Measurements from ENCODE around the gene GAPVD1. TPM values are rescaled to one million over a fixed set of nuclear protein-coding genes. Genes with fewer than 3 reads are reported as not detected.

Gene GAPVD1
- total RNA-seq, 1 experiment from 2014 or later, result 39.5 TPM

GRCh38 chr9:125330587-125330986 lies 69.0 kb downstream of the GAPVD1 start:
- Histone ChIP-seq H3K18ac (ENCODE audit: insufficient read length, low read depth, low read length) (no peak overlapping the region), H2AK5ac (ENCODE audit: insufficient read length, low read length) (no peak overlapping the region), H2BK5ac (ENCODE audit: insufficient read length, low read length) (no peak overlapping the region), H2BK12ac (ENCODE audit: insufficient read length, low read depth, low read length) (no peak overlapping the region), H4K8ac (replicated peaks; ENCODE audit: insufficient read length, low read depth, low read length) (no peak overlapping the region), H3K27me3 (ENCODE audit: insufficient read depth, low read length) (no peaks in the 10 kb centered on the region), H2BK120ac (ENCODE audit: low read depth, low read length, poor library complexity, severe bottlenecking) (no peak overlapping the region), H3K79me2 (ENCODE audit: insufficient read depth, low read length) (no peaks in the 10 kb centered on the region), H3K56ac (ENCODE audit: insufficient read length, low read depth, low read length) (no peak overlapping the region), H2AFZ (ENCODE audit: low read length) (no peak overlapping the region), H3K14ac (ENCODE audit: insufficient read depth, low read length) (no peak overlapping the region), H3K27ac (ENCODE audit: insufficient read length, low read depth, low read length) (no peak overlapping the region), H3K79me1 (ENCODE audit: insufficient read depth, low read depth, low read length, poor library complexity, severe bottlenecking) (no peaks in the 10 kb centered on the region), H4K91ac (ENCODE audit: insufficient read length, low read depth, low read length) (no peak overlapping the region), H3K4me2 (ENCODE audit: insufficient read depth, insufficient read length, low read length) (no peak overlapping the region), H3K9me3 (ENCODE audit: control insufficient read depth, low read depth, low read length) (no peaks in the 10 kb centered on the region), H2BK15ac (ENCODE audit: low read depth, low read length) (no peak overlapping the region), H3K23me2 (ENCODE audit: insufficient read length, low read depth, low read length, poor library complexity, severe bottlenecking) (no peaks in the 10 kb centered on the region), H3K23ac (ENCODE audit: insufficient read length, low read depth, low read length) (no peak overlapping the region), H4K20me1 (ENCODE audit: control insufficient read depth, insufficient read depth, insufficient read length) (no peaks in the 10 kb centered on the region), H2BK20ac (ENCODE audit: low read depth, low read length, poor library complexity, severe bottlenecking) (no peak overlapping the region), H3K4ac (ENCODE audit: low read depth, low read length) (no peak overlapping the region), H3T11ph (ENCODE audit: low read length) (no peak overlapping the region), H3K9ac (ENCODE audit: extremely low read depth, insufficient read length, low read length) (no peak overlapping the region), H4K5ac (ENCODE audit: insufficient read length, low read depth, low read length) (no peak overlapping the region), H3K4me1 (ENCODE audit: insufficient read depth, low read length) (no peaks in the 10 kb centered on the region)
- no peak for TF ChIP-seq CTCF (conservative IDR thresholded peaks at IDR 0.05)
- DNase-seq, result no peak
- Mint-ChIP-seq H3K27me3 (ENCODE audit: low read depth) (no peaks in the 10 kb centered on the region), H3K4me1 (no peaks in the 10 kb centered on the region; a peak in 2 of 4 replicates), H3K27ac (no peak overlapping the region), H3K9me3 (no peaks in the 10 kb centered on the region; a peak in 1 of 5 replicates), H3K4me3 (no peak overlapping the region), H3K36me3 (ENCODE audit: insufficient read depth in 1 of 3, low read depth in 3 of 3) (peaks cover 26 to 80% (median 62%) of the 10 kb centered on the region in 3 experiments; a peak in 6 of 7 replicates)
- no CpG with 5 or more reads among the region's 2 CpGs for WGBS (ENCODE audit: extremely low coverage, insufficient read length, low lambda C conversion rate)

Data from H9 (cell line).